HG03342 (cell line): ENCODE data around the gene MYO18B.

Experiments used
- ATAC-seq: cut with Tn5 transposase; IDR thresholded peaks from one replicate; pipeline ENCODE4 v1.9.1; 2021; ENCODE audit warnings: mild to moderate bottlenecking, moderate library complexity; ENCODE audit not compliant: unreplicated experiment

MYO18B gene

DNA sequence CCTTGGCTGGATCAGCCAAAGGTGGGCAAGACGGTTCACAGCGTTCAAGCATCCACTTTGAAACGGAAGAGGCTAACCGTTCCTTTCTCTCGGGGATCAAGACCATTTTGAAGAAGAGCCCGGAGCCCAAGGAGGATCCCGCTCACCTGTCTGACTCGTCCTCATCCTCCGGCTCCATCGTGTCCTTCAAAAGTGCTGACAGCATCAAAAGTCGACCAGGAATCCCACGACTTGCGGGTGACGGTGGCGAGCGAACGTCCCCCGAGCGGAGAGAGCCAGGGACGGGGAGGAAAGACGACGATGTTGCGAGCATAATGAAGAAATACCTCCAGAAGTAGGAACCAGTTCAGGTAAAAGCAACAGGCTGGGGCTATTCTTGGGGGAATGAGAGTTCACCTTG is 285.4 kb downstream of the MYO18B start:
- no peak for ATAC-seq

DNA sequence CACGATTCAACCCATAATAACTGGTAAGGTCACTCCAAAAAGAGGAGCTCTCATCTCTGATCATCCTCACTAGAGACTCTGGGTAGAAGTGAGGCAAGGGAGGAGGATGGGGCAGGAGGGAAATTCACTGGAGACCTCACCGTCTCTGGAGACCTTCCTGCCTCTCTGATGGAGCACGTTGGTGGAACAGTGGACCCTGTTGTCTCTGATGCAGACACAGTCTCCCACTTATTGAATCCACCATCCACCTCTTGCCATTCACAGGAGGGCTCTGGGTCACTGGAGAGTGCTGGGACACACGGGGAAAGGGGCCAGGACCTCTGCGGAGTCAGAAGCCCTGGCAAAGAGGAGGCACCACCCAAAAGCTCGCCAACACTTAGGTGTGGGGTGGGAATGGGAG is 289.7 kb downstream of the MYO18B start:
- ATAC-seq, result no peak

DNA sequence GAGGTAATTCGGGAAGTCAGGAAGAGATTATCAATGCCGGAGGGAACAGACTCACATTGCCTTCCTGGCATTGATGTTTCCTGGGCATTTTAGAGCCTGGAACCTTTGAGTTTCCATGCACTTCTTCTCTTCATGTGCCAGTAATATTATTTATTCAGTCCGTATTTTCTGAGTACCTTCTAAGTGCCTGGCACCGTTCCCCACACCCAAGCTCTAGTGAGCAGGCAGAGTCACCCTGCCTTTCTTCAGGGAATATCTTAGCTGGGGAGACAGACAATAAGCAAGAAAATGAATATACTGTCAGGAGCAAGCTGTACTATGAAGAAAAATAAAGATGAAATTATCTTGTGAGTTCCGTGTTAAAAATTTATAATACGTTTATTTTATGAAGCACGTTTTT is 291.1 kb downstream of the MYO18B start:
- ATAC-seq, result no peak

DNA sequence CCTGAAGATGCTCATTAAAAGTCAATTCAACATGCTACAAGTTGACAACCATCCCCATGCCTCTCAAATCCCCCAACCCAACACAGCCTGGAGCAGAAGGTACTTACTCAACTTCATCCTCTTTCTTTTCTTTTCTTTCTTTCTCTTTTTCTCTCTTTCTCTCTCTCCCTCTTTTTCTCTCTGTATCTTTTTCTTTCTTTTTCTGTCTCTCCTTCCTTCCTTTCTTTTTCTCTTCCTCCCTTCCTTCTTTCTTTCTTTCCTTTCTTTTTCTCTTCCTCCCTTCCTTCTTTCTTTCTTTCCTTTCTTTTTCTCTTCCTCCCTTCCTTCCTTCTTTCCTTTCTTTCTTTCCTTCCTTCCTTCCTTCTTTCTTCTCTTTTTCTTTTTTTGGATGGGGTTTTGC is 291.6 kb downstream of the MYO18B start:
- no peak for ATAC-seq

DNA sequence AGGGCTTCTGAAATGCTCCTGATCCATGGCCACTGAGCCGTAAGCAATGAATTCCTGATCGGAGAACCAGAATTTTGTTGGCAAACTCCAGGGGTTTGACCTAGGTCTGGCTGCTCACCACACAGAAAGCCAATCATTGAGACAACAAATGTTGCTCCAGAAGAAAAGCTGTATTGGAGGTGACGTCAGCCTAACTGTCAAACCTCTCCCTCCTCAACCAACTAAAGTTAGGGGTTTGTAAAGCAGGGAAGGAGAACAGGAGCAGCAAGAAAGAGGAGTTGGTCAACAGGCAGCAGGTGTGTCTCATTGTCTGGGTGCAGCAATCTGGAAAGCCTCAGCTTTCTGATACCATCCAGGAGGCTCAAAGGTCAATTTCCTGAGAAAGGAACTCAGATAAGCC is 293.5 kb downstream of the MYO18B start:
- ATAC-seq, result no peak

DNA sequence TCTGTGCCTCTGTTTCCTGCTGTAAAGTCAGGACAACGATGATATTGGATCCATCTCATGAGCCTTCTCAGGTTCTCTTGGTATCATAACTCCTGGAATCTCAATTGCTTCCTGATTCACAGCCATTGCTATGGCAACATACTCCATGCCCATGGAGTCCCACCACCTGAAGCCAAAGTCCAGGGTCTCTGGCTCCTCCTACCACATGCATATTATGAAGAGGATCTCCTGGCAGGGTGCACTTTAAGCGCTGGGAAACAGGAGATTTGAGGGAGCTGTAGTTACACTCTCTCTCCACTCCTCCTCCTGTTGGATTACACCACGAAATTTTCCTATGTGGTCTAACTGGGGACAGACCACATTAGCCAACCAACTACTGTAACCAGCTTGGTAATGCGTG is 296.4 kb downstream of the MYO18B start:
- no peak for ATAC-seq

DNA sequence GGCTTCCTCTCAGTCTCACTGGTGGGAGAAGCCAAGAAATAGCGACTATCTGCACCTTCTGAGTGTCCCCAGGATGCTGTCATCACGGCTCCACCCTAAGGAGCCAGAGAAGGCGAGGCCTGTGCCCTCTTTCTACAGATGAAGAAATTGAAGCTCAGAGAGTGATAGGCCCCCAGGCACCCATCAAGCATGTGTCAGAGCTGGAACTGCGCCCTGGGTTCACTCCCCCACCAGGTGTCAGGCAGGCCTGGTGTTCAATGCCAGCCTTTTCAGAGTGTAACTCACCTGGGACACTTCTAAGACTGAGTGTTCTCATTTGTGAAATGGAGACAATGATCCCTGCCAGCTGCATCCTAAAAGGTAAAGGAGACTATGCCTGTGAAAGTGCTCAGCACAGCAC is 299.9 kb downstream of the MYO18B start:
- no peak for ATAC-seq

DNA sequence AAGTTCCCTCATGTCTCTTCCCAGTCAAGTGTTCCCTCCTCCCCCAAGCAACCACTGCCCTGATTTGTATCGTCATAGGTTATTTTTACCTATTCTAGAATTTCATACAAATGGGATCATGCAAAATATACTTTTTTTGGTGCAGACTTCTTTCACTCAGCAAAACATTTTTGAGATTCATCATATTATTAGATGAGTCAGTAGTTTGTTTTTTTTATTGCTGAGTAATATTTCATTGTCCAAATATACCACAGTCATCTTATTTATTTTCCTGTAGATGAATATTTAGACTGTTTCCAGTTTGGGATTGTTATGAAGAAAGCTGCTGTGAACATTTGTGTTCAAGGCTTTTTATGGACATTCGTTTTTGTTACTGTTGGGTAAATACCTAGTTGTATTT is 301.0 kb downstream of the MYO18B start:
- no peak for ATAC-seq

DNA sequence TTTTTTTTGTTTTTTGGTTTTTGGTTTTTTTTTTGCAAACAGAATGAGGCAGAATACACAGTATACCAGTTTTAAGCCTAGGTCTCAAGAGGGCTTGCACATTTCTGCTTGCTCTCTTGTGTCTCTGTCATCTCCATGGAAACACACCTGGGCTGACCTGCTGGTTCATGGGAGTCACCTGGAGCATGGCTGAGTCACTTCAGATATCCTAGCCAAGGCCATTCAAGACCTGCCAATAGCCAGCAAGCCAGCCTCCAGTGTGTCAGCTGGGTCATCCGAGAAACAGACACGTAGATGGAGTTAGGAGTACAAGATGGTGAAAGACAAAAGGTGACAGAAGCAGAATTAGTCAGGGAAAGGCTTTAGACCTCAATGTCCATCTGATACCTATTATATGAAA is 303.1 kb downstream of the MYO18B start:
- ATAC-seq, result no peak

DNA sequence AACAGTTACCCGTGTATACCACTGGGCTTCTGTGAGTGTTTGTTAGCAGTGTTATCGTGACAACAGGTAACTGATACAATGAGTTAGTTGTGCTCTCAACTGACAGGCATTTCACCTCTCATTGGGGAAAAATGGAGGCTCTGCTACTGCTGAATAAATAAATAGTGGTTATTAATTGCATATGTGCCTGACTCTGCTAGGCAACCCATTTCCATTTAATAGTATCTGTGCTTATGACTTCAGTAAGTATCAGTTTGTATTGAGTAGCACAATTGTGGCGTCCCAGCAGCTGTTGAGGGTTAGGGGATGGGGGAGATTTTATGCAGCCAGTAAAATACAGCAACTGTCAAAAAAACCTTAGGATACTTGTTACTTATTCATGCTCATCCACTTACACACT is 303.9 kb downstream of the MYO18B start:
- ATAC-seq, result no peak

DNA sequence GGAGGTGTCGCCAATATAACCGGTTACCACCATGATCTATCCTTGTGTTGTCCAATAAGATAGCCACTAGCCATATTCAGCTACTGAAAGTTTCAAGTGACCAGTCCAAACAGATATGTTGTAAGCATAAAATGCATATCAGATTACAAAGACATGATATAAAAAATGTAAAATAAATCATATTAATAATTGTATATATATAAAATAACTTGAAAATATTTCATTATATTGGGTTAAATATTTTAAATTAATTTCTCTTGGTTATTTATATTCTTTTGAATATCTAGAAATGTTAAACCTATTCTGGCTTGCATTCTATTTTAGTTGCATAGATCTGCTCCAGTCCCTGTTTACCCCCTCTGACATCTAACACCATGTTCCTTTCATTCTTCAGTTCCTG is 305.5 kb downstream of the MYO18B start:
- ATAC-seq, result no peak

DNA sequence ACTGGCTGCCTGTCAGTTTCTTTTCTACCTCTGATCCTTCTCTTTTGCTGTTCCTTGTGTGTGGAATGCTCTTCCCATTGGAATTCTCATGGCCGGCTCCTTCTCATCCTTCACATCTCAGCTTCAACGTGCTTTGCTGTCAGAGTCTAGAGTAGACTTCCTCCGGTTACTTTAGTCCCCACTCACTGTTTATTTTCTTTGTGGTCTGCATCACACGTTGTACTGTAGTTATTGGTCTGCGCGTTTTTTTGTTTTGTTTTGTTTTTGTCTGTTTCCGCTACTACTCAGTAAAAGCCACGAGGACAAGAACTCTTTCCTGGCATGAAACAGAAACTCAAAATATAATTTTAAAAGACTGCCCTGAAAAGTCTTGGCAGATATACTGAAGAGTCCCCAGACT is 305.9 kb downstream of the MYO18B start:
- no peak for ATAC-seq

DNA sequence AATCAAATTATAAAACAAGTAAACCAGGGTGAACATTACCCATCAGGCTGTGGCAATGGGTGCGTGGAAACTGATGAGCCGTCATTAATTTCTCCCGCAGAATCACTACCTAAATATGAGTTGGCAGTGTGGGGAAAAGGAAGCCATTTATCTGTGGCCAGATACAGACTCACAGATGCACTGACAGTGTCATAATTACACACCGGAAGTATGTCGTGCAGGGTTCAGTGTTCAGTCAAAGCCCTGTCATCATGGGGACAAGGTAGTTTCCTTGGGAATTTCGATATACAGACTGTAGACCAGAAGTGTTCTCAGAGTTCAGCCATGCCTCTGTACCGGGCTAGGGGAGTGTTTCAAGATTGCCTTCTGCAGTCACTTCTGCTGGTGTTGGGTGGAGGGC is 308.1 kb downstream of the MYO18B start:
- no peak for ATAC-seq

DNA sequence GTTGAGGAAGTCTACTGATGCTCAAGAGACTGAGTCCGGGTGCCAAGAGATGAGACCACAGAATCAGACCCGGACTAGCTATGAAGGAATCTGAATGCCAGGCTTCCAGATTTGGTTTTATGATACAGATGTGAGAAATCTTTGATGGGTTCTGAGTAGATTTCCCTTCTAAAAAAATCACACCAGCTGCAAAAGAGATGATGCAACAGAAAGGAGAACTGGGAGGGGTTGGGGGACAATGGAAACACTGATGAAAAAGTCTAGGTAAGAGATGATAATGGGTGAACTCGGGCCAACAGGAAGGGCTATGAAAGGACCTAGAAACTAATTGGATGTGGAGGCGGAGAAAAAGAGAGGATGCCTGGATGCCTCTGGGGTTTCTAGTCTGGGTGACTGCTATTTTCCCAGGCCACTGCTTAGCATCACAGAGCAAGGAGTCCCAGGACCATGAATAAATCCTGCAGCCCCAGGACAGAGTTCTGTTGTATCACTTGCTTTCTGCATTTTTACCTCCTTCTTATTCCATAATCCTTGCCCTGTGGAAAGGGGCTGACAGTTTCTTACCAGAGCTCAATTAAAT is 311.8 kb downstream of the MYO18B start:
- ATAC-seq, result no peak

DNA sequence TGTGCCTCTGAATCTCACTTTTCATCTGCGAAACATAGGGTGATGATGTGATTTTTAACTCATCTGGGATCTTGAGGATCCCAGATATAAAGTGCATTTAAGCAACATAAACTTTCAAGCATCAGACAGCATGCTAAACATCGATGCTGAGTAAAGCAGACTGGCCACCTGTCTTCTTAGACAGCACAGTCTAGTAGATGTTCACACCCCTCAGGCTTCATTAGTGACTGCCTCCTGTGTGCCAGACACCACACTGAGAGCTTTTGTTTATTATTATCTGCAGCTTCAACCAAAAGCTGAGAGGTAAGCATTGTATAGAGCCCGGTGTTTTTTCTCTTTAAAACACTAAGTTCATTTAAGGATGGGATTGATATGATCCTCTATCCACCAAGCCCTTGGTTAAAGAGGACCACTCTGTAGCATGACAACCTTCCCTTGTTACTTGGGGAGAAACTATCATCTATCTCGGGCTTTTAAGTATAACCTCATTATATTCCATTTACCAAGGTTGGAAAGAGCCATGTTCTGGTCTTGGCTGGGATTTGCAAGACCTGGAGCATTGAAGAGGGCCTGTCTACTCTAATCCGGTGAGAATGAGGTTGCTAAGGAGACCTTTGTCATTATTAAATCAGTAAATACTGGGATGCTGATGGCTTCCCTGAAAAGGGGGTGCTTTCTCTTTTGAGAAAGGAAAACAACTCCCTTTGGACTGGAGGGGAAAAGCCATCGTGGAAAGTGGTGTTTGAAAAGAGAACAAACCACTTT is 313.0 kb downstream of the MYO18B start:
- no peak for ATAC-seq

DNA sequence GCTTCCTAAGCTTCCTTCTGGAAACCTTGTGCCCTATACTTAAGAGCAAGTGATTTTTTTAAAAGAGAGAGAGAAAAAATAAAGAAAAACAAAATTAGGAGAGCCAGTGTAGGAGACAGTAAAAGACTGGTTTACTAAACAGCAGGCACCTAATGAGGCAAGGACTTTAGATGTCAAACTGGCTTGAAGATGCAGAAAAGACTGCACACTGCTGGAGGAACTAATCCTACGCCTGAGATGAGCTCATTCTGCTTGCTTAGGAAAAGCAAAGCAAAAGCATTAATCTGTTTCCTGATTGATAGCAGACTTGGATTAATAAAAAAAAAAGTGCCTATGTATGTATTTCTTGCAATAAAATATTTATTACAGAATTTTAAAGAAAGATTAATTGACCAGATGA is 313.7 kb downstream of the MYO18B start:
- no peak for ATAC-seq

DNA sequence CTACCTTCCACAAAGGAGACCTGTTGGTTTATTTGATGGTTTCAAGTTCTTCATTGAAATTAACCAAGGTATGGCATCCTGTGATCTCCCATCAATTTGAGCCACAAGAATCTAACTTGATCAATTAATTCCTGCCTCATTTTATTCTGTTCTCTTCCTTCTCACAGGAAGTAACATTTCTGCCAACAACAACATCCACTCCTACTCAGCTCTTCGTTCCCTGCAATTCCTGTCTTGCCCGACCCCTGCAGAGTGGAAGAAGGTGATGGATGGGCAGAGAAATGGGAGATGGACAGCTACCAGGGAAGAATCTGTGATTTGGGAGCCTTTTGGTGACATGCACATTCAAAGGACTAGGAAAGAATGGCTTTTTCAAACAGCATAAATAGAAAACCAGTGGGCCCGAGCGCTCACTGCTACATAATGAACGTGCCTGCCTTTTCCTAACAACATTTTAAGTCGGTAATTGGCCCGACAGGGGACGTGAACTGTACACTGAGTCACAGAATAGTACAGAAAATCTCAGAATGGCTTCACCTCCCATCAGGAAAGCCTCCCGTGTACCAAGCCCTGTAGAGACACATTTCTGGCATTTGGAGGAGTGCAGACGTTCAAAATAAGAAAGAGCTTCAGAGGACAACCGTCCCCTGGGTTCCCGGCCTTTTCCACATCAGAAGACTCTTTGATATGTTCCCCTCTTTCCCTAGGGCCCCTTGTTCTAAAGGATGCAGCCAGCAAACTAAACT is 314.6 kb downstream of the MYO18B start:
- ATAC-seq, result no peak

DNA sequence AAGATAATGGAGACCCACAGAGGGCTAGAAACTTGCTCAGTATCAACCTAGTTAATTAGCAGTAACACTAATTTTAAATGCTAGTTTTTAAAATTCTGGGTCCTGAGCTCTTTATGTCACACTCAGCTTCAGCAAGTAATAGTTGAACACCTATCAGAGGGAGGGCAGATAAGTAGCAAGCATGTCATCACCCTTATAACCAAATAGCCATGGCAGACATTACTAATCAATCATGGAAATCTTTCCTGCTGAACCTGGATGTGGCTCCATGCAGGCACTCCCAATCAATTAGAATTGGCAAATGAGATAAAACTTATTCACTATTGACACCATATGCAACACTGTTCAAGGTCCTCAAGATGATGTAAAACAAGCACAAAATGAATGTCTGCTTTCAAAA is 315.7 kb downstream of the MYO18B start:
- no peak for ATAC-seq

DNA sequence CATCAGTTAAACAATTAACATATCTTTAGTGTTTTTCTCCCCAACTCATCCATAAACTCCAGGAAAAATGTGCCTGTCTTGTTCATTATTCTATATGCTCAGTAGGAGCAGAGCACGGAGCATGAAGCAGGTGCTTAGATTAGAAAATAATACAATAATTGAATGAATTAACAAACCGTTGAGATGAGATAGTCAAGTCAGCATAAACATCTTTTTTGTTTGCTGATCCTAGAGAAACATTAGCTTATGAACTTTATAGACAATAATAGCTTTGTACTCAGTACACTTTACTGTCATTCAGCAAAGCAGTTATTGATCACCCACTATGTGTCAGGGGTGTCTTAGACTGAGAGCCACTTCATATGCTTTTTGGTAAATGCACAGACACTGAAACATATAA is 322.1 kb downstream of the MYO18B start:
- no peak for ATAC-seq

DNA sequence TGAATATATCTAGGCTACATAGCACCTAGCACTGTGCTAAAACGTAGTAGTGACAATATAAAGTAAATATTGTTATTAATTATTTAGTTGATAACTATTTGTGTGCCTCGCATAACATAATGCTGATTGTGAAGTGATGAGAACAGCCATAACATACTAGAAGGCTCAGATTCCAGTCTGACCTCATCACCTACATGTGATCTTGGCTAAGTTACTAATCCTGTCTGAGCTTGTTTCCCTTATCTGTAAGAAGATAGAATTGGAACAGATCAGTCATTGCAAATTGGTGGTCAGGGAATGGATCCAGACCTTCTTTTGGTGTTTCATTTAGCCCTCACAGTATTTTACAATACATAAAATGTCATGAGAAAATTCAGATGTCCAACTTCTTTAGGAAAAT is 323.9 kb downstream of the MYO18B start:
- ATAC-seq, result no peak

DNA sequence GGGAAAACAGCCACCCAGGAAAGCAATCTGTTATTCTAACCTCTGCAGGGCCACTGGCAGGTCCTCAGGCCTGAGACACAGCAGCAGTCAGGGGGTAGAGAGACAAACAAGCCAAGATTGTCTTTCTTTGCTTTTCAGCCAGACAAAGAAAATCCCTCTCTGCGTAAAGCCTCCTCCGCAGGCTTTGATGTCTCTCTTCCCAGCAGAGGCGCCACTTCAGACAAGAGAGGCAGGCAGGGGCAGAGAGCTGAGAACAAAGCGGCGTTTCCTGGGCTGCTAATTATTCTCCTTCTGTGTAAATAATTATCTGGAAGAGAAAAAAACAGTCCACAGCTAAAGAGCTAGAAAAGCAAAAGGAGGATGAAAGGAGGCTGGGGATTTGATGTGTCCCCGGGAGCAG is 324.5 kb downstream of the MYO18B start:
- no peak for ATAC-seq

DNA sequence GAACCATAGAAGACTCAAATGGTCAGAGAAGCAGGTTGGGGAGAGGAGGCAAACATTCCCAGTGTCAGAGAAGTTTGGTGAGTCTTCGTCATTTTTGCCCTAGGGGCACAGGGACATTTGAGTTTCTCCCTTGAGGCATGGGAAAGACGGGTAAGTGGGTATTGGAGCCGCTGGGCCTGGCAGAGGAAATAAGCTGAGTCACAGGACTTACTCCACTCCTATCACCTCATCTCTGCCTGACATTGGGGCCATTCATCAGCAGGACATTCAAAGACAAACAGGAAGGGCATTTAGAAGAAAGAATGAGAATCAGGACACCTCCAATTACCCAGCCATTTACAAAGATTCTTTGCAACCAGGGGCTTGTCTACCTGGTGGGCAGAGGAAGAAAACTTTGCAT is 326.6 kb downstream of the MYO18B start:
- no peak for ATAC-seq
